K562 (cell line): ENCODE measurements around the gene AGAP1. TPM values are rescaled to one million over a fixed set of nuclear protein-coding genes. Genes with fewer than 3 reads are reported as not detected.

Experiments
- ATAC-seq: fragments of 200-7000 bp; cut with Tn5 transposase; 3 replicates; pipeline ENCODE4 v1.9.1; 2020; ENCODE audit warnings: moderate library complexity
- BruUV-seq: library from RNA; stranded (reverse); fragments of 400-500 nt; replicated peaks from 2 replicates; lab custom pipeline; 2021; lab: Mats Ljungman, UMichigan
- CTCF ChIA-PET: fragments of 300-600 bp; formaldehyde crosslinking; extraction: SDS; loops from one replicate; lab custom pipeline; 2021; ENCODE audit warnings: low intra/inter-chr PET ratio; lab: Yijun Ruan, JAX
- POLR2A ChIA-PET: fragments of 300-600, 350-650 bp; sonication (Branson Sonifier 250); formaldehyde crosslinking; extraction: SDS; loops from one replicate; lab custom pipeline; 2021; ENCODE audit warnings: antibody characterized with exemption, inconsistent platforms; lab: Yijun Ruan, JAX
- DNase-seq, 4 experiments: peaks; one replicate each; pipeline versions ENCODE4 v3.0.0 to v3.0.0-alpha.2; 2011 to 2018; ENCODE audit warnings: low spot score in 3 of 4, mixed read lengths in 3 of 4; ENCODE audit errors: extremely low read depth in 1 of 4
- FAIRE-seq: peaks from 2 replicates; lab custom pipeline; 2011; peaks lifted over from hg19 to GRCh38; lab: Jason Lieb, UNC
- H2AFZ ChIP-seq: 2 replicates; pipeline ENCODE4 v1.6.0; 2011; ENCODE audit warnings: low read depth, low read length, control low read depth, inconsistent platforms
- H3K27ac ChIP-seq: fragments of 200-600 bp; 3 replicates; pipeline ENCODE4 v1.8.0; 2011; ENCODE audit warnings: low read depth, mild to moderate bottlenecking, control low read depth, inconsistent platforms, low read length, moderate library complexity, mixed read lengths; ENCODE audit errors: extremely low read depth
- H3K27me3 ChIP-seq, 2 experiments: fragments of 300-600 bp in 1 of 2; 2 replicates in 1 of 2; 3 replicates in 1 of 2; pipeline versions ENCODE4 v1.6.0 to v1.8.0; 2011; ENCODE audit warnings: inconsistent platforms in 2 of 2, low read length in 2 of 2, mild to moderate bottlenecking in 1 of 2, mixed read lengths in 1 of 2, moderate library complexity in 1 of 2; ENCODE audit not compliant: control insufficient read depth in 2 of 2, insufficient read depth in 2 of 2
- H3K36me3 ChIP-seq: fragments of 300-600 bp; 3 replicates; pipeline ENCODE4 v1.8.0; 2011; ENCODE audit warnings: mild to moderate bottlenecking, low read length, inconsistent platforms; ENCODE audit not compliant: control insufficient read depth, insufficient read depth
- H3K4me1 ChIP-seq, 2 experiments: fragments of 200-600 bp in 1 of 2; replicated peaks in 1 of 2; 2 replicates in 1 of 2; 3 replicates in 1 of 2; pipeline versions ENCODE4 v1.5.1 to v1.8.0; 2011; ENCODE audit warnings: inconsistent platforms in 2 of 2, low read length in 2 of 2, mild to moderate bottlenecking in 1 of 2, mixed read lengths in 1 of 2, moderate library complexity in 1 of 2; ENCODE audit not compliant: control insufficient read depth in 2 of 2, insufficient read depth in 2 of 2
- H3K4me2 ChIP-seq: 2 replicates; pipeline ENCODE4 v1.6.1; 2011; ENCODE audit warnings: low read length, control low read depth, inconsistent platforms, mixed read lengths; ENCODE audit not compliant: insufficient read depth
- H3K4me3 ChIP-seq: fragments of 200-600 bp; sonication (generic), shearing (Covaris generic); 2 replicates; pipeline ENCODE4 v1.5.1; 2016; ENCODE audit warnings: control low read depth, inconsistent platforms
- H3K79me2 ChIP-seq: fragments of 200-600 bp; 3 replicates; pipeline ENCODE4 v1.8.0; 2011; ENCODE audit warnings: low read length, inconsistent platforms; ENCODE audit not compliant: control insufficient read depth, insufficient read depth
- H3K9ac ChIP-seq, 2 experiments: 2 replicates each; pipeline versions ENCODE4 v1.6.0 to v1.6.1; 2011; ENCODE audit warnings: low read depth in 2 of 2, low read length in 2 of 2, control low read depth in 1 of 2, inconsistent platforms in 1 of 2, mild to moderate bottlenecking in 1 of 2, mixed read lengths in 1 of 2; ENCODE audit not compliant: insufficient read depth in 1 of 2
- H3K9me1 ChIP-seq: one replicate; pipeline ENCODE4 v1.6.0; 2011; ENCODE audit warnings: inconsistent platforms, mild to moderate bottlenecking, low read length, moderate library complexity; ENCODE audit not compliant: control insufficient read depth, insufficient read depth
- H3K9me3 ChIP-seq: replicated peaks from 2 replicates; pipeline ENCODE4 v1.5.1; 2011; ENCODE audit warnings: low read depth, low read length, inconsistent platforms; ENCODE audit not compliant: control insufficient read depth, insufficient read depth
- H4K20me1 ChIP-seq: replicated peaks from 2 replicates; pipeline ENCODE4 v1.6.1; 2011; ENCODE audit warnings: low read length, inconsistent platforms, mixed read lengths; ENCODE audit not compliant: control insufficient read depth, insufficient read depth
- BCL6 ChIP-seq: fragments of 250-450 bp; sonication (Bioruptor Pico); IDR thresholded peaks from 2 replicates; pipeline ENCODE4 v1.4.0; 2020
- CBFA2T2 ChIP-seq: fragments of 450-650 bp; conservative IDR thresholded peaks from 2 replicates; pipeline ENCODE4 v1.6.1; 2017; ENCODE audit warnings: mild to moderate bottlenecking
- CBX1 ChIP-seq: sonication (generic); IDR thresholded peaks from 2 replicates; pipeline ENCODE4 v1.6.1; 2016; ENCODE audit warnings: antibody characterized with exemption, low read depth, mild to moderate bottlenecking
- ELK3 ChIP-seq: fragments of 450-650 bp; formaldehyde crosslinking; IDR thresholded peaks from 2 replicates; pipeline ENCODE4 v1.4.0; 2020; ENCODE audit warnings: mild to moderate bottlenecking
- EWSR1 ChIP-seq: fragments of 450-650 bp; IDR thresholded peaks from 2 replicates; pipeline ENCODE4 v1.6.1; 2018; ENCODE audit warnings: borderline replicate concordance, mild to moderate bottlenecking, low read depth, moderate library complexity; ENCODE audit not compliant: partially characterized antibody
- GATAD2A ChIP-seq: fragments of 450-650 bp; IDR thresholded peaks from 2 replicates; pipeline ENCODE4 v1.6.1; 2017
- POLR2G ChIP-seq: fragments of 200-400 bp; formaldehyde crosslinking; IDR thresholded peaks from 2 replicates; pipeline ENCODE4 v1.6.1; 2017; ENCODE audit warnings: low read depth, mild to moderate bottlenecking, antibody characterized with exemption, low read length, moderate library complexity
- POU5F1 ChIP-seq: fragments of 150-350 bp; IDR thresholded peaks from 2 replicates; pipeline ENCODE4 v1.6.1; 2014; ENCODE audit warnings: borderline replicate concordance, low read length, low read depth, mild to moderate bottlenecking; ENCODE audit not compliant: partially characterized antibody
- PYGO2 ChIP-seq: fragments of 450-650 bp; IDR thresholded peaks from 2 replicates; pipeline ENCODE4 v1.6.1; 2016; ENCODE audit warnings: mild to moderate bottlenecking, missing genetic modification characterization, moderate library complexity, missing compliant biosample characterization
- SFPQ ChIP-seq: fragments of 200-400 bp; formaldehyde crosslinking; IDR thresholded peaks from 2 replicates; pipeline ENCODE4 v1.6.1; 2017; ENCODE audit warnings: mild to moderate bottlenecking, low read depth, low read length, moderate library complexity
- SIN3A ChIP-seq, 2 experiments: fragments of 150-350 bp in 1 of 2; IDR thresholded peaks; 2 replicates each; pipeline ENCODE4 v1.6.1; 2011 to 2016; ENCODE audit warnings: borderline replicate concordance in 2 of 2, low read depth in 2 of 2, low read length in 2 of 2, mild to moderate bottlenecking in 2 of 2, moderate library complexity in 2 of 2; ENCODE audit not compliant: control insufficient read depth in 1 of 2
- SREBF1 ChIP-seq: fragments of 150-350 bp; IDR thresholded peaks from 2 replicates; pipeline ENCODE4 v1.6.1; 2014; ENCODE audit warnings: antibody characterized with exemption, low read depth, low read length, borderline replicate concordance
- STAG1 ChIP-seq: sonication (generic); formaldehyde crosslinking; IDR thresholded peaks from 2 replicates; pipeline ENCODE4 v1.5.0; 2020; ENCODE audit warnings: missing genetic modification reagents, borderline replicate concordance
- TARDBP ChIP-seq: fragments of 450-650 bp; IDR thresholded peaks from 2 replicates; pipeline ENCODE4 v1.6.1; 2016
- TRIM25 ChIP-seq: fragments of 450-650 bp; IDR thresholded peaks from 2 replicates; pipeline ENCODE4 v1.7.0; 2016; ENCODE audit warnings: borderline replicate concordance
- ZNF212 ChIP-seq: fragments of 450-650 bp; formaldehyde crosslinking; IDR thresholded peaks from 2 replicates; pipeline ENCODE4 v1.4.0; 2020; ENCODE audit warnings: mild to moderate bottlenecking
- ZNF512 ChIP-seq: IDR thresholded peaks from 2 replicates; pipeline ENCODE4 v1.6.1; 2016; ENCODE audit warnings: missing genetic modification characterization, missing compliant biosample characterization
- ZNF699 ChIP-seq: fragments of 250-450 bp; sonication (Bioruptor Pico); IDR thresholded peaks from 2 replicates; pipeline ENCODE4 v1.8.0; 2021; ENCODE audit warnings: mild to moderate bottlenecking, moderate library complexity; ENCODE audit not compliant: insufficient replicate concordance
- WGBS: fragments of 100-300 bp; shearing (Covaris generic); methylation state at CpG from one replicate; pipeline ENCODE4 v1.1.6; 2016; ENCODE audit warnings: low coverage, mixed read lengths; ENCODE audit not compliant: insufficient coverage; ENCODE audit errors: missing lambda C conversion rate; 5-methylcytosine and 5-hydroxymethylcytosine counted together
- in situ Hi-C: fragments of 300-500 bp; cut with MboI; formaldehyde crosslinking; loops from 4 replicates; pipeline ENCODE4 v1.15.0; 2018; ENCODE audit warnings: inconsistent platforms, mixed read lengths
- intact Hi-C: fragments of 100-400 bp; cut with micrococcal nuclease; formaldehyde crosslinking; loops from 2 replicates; pipeline ENCODE4 v1.14.2; 2022
- polyA plus RNA-seq, 8 experiments: library from polyadenylated mRNA; depleted of rRNA in 4 of 8; stranded (reverse) in 5 of 8; unstranded in 3 of 8; fragments of >200 nt; fragmentation: Nextera tagmentation in 2 of 8; fragmentation: Illumina TruSeq in 1 of 8; extraction: Ambion mirVana in 2 of 8; extraction: Trizol in 1 of 8; gene quantifications; 2 replicates each; pipeline versions ENCODE4 v1.2.1 to v1.2.3, GENCODE V29; 2011 to 2014; ENCODE audit warnings: inconsistent platforms in 1 of 8, missing spikeins in 1 of 8
- total RNA-seq, 7 experiments: library from RNA; depleted of rRNA in 6 of 7; stranded (reverse); fragments of >200 nt in 6 of 7; fragmentation: Illumina TruSeq in 2 of 7; extraction: Trizol in 2 of 7; gene quantifications; 2 replicates each; pipeline versions ENCODE4 v1.2.1 to v1.2.3, GENCODE V29; 2011 to 2021; ENCODE audit warnings: low replicate concordance in 1 of 7

AGAP1 gene
- total and polyA plus RNA-seq, 9 of the 15 experiments (the other 6 are each of a cell fraction or from before 2014, with no cell fraction given) = 1.3 to 24.0 (median 10.6) TPM

GRCh38 chr2:235757640-235758039 lies 263.8 kb downstream of the AGAP1 start:
- Histone ChIP-seq H3K27ac (no peak overlapping the region), H3K9me1 (no peaks in the 10 kb centered on the region), H3K36me3 (no peaks in the 10 kb centered on the region), H3K4me1 (no peaks in the 10 kb centered on the region; a peak in 1 of 5 replicates), H3K27me3 (no peaks in the 10 kb centered on the region), H3K79me2 (no peaks in the 10 kb centered on the region), H2AFZ (no peak overlapping the region), H4K20me1 (peaks cover 4% of the 10 kb centered on the region; the same call in 1 of the 2 replicates), H3K4me3 (no peak overlapping the region), H3K9ac (no peak overlapping the region), H3K4me2 (no peak overlapping the region), H3K9me3 (no peaks in the 10 kb centered on the region)
- no peak for DNase-seq
- no peak for FAIRE-seq
- ChIA-PET POLR2A (no interaction called here), CTCF (no interaction called here)
- WGBS = 85% methylated on average over 6 of the region's 6 CpGs
- no TSS peak for BruUV-seq
- intact Hi-C loops = no loop called here
- ATAC-seq = no peak
- in situ Hi-C loops = no loop called here
- no peak for TF ChIP-seq ZNF699 (CRISPR knock-in tag)
- no peak for TF ChIP-seq SFPQ
- no peak for TF ChIP-seq SIN3A (IDR thresholded peaks at IDR 0.05; ENCODE audit: borderline replicate concordance in 2 of 2, control insufficient read depth in 1 of 2, low read depth in 2 of 2, low read length in 2 of 2)
- no peak for TF ChIP-seq CBFA2T2
- no peak for TF ChIP-seq ELK3 (CRISPR knock-in tag)
- TF ChIP-seq POU5F1 = no peak
- no peak for TF ChIP-seq EWSR1
- TF ChIP-seq BCL6 = no peak
- no peak for TF ChIP-seq GATAD2A
- TF ChIP-seq SREBF1 = no peak
- no peak for TF ChIP-seq STAG1 (CRISPR knock-in tag)
- TF ChIP-seq PYGO2 (tag) = no peak
- no peak for TF ChIP-seq POLR2G
- no peak for TF ChIP-seq ZNF212 (CRISPR knock-in tag)
- no peak for TF ChIP-seq ZNF512 (tag)
- no peak for TF ChIP-seq TRIM25
- no peak for TF ChIP-seq CBX1
- no peak for TF ChIP-seq TARDBP
